HL-60/S4 (cell line): ENCODE measurements around the gene KLHL6.

ENCODE experiments used
- in situ Hi-C: fragments of 300-500 bp; cut with MboI; formaldehyde crosslinking; loops from 2 replicates; pipeline ENCODE4 v1.14.3; 2022; ENCODE audit warnings: low sequenced_read_pairs

The KLHL6 gene, protein sequence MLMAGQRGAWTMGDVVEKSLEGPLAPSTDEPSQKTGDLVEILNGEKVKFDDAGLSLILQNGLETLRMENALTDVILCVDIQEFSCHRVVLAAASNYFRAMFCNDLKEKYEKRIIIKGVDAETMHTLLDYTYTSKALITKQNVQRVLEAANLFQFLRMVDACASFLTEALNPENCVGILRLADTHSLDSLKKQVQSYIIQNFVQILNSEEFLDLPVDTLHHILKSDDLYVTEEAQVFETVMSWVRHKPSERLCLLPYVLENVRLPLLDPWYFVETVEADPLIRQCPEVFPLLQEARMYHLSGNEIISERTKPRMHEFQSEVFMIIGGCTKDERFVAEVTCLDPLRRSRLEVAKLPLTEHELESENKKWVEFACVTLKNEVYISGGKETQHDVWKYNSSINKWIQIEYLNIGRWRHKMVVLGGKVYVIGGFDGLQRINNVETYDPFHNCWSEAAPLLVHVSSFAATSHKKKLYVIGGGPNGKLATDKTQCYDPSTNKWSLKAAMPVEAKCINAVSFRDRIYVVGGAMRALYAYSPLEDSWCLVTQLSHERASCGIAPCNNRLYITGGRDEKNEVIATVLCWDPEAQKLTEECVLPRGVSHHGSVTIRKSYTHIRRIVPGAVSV

DNA sequence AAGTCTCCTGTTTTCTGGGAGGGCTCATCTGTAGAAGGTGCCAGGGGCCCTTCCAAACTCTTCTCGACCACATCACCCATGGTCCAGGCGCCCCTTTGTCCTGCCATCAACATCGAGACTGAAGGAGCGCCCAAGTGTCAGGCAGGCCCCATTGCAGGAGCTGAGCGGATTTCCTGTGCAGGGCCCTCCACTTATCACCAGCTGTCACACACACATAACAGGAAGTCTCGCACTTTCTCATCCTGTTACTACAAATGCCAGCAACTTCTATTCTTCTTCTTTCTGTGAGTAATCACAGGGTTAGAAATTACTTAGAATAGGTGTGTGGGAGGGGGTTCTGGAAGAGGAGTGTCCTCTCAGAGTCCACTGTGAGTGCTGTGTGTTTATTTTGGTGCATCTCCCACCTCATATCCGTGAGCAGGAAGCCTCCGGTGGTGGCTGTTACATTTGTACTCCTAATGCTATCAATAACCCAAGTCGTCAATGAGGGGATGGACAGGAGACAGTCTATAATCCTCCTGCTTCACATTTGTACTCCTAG is at the start of gene KLHL6:
Gene KLHL6 (minus strand): TSS at position 166 of the 541 bp plus-strand sequence. CDS start 53 bp downstream, at position 113.
- in situ Hi-C loops, result no loop called here

DNA sequence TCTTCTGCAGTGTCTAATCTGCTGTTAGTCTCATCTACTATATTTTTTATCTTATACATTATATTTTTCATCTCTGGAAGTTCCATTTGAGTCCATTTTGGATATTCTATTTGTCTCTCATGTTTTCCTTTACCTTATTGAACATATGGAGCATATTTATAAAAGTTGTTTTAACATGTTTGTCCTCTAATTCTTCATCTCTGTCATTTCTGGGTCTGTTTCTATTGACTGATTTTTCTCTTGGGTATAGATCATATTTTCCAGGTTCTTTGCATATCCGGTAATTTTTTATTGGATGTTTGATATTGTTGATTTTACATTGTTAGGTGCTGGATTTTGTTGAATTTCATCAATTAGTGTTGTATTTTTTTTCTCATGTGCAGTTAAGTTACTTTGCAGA is 42.5 kb upstream of the KLHL6 start:
- in situ Hi-C loops, result no loop called here

DNA sequence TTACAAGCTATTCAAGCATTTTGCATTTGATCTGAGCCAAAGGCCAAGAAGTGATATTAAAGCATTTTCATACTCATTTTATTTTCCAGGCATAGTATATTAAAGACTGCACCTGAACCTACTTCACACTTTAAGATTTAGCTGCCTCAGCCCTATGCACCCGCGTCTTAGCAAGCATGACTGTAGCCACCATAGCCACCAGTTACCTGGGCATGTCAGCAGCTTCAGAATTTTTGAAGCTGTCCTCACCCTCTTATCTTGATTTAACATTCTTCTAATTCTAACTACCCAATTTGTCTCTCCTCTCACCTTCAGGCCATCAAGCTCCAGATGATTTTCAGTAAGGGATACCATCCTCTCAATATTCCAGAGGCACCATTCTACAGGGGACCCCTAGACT is 39.1 kb upstream of the KLHL6 start:
- in situ Hi-C loops, result no loop called here

DNA sequence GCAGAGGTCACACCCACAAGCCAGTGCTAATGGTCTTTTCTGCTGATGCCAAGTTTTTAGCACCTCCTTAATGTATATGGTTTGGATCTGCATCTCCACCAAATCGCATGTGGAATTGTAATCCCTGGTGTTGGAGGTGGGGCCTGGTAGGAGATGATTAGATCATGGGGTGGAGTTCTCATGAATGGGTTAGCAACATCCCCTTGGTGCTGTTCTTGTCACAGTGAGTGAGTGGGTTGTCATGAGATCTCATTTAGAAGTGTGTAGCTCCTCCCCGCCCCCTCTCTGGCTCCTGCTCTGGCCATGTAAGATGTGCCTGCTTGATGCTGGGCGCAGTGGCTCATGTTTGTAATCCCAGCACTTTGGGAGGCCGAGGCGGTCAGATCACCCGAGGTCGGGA is 37.3 kb upstream of the KLHL6 start:
- in situ Hi-C loops, result no loop called here

DNA sequence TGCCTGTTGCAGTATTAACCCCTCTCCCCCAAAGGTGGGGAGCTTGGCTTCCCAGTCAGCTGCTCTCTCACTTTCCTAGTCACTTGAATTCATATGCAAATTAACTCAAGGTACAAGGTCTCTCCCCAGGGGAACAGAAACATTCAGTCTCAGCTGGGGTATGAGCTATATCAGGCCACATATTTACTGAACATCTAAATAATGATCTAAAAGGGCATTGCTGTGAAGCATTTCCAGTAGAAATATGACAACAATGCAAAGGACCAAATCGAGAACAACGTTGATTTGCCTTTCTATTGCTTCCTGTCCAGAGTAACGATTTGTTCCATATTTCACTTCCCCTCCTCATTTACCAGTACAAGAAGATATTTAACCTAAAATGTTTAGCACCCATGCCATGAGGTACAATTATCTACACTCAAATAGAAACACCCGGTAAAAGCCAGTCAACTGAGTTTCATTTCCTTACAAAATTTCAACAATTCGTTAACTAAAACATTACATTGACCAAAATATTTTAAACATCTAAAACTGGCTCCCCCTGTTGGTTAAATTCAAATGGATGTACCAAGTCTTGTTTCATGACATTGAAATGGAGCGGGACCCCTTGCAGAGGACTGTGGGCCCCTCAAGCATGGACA is 36.5 kb upstream of the KLHL6 start:
- in situ Hi-C loops, result no loop called here

DNA sequence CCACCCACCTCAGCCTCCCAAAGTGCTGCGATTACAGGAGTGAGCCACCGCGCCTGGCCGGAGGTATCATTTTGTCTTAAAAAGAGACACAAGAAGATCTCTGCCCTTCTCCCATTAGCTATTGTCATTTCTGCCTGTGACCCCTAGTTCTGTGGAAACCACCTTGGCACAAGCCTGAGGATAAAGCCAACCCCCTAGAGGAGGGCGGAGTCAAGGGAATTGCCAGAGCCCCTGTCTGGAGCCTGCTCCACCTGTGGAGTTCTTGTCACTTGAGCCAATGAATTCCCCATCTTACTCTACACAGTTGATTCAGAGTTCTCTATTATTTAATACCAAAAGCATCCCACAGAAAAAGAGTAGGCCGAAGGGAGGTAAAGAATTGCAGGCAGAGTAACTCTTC is 34.9 kb upstream of the KLHL6 start:
- in situ Hi-C loops, result no loop called here

DNA sequence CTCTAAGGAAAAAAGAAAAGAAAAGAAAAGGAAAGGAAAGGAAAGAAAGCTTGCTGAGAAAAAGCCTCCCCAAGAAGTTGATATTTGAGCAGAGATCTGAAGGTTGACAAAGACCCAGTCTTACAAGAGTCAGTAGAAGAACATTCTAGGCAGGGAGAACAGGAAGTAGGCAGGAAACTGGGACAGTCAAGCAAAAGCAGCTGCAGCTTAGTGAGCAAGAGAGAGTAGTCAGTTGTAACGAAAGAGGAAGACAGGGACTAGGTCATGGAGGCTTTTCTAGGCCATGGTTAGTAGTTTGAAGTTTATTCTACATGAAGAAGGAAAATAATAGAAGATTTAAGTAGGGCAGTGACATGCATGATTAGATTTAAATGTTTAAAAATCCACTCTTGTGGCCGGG is 31.8 kb upstream of the KLHL6 start:
- in situ Hi-C loops, result no loop called here

DNA sequence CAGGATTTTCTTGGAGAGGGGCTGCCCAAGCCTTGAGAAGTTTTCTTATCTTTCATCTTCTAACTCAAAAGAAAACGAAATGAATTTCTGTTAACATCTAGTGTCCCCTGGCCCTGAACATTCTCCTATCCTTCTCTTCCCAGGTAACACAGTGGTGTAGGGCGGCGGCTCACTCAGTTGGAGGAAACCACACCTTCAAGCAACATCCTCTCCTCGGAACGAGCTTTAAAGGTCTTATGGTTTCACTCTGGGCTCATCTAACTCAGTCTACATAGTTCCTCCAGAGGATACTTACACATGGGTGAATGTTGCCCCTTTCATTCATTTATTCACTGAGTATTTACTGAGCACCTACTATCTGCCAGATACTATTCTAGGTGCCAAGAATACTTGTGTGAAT is 31.0 kb upstream of the KLHL6 start:
- in situ Hi-C loops, result no loop called here

DNA sequence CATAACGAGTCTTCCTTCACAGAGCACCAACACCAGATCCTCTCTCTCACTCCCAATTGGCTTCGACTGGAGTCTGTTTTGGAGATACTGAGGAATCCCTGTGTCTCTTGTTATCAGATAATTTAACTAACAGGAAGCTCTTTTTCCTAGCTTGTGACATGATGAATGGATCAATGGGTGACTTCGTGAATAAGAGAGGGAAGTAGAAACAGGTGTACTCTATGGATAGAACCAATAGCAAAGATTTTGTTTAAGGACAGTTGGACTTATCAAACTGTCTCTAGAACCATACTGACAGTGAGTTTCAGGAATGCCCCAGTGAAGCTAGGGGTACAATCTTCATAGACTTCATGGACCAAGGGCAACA is 29.4 kb upstream of the KLHL6 start:
- in situ Hi-C loops, result no loop called here

DNA sequence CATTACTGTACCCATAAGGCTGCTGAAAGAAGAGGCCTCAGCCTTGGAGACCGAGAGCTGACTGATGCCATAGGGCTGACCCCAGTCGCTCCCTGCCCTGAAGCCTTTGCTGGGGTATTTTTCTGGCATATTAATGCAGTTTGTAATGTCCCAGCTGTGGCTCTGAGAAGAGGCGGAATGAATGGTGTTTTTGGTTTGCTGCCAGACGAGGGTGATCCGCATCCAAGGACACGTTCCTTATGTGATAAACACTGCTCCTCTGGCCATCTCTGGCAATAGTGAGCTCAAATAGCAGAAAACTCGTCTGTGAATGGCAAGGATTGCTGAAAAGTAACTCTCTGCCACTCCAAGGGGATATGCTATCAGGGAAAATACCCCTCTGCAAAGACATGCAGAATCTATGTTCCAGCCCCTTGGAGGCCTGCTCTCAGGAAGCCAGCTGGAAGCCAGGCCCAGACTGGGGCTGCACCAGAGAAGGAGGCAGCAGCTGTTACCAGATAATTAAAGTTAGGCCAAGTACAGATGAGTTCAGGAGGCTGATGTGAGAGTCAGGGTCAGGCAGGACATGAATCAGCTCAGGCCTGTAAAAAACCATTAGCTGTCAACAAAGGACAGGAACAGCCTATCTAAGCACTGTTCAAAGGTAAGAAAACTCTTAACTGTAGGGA is 28.9 kb upstream of the KLHL6 start:
- in situ Hi-C loops, result no loop called here

DNA sequence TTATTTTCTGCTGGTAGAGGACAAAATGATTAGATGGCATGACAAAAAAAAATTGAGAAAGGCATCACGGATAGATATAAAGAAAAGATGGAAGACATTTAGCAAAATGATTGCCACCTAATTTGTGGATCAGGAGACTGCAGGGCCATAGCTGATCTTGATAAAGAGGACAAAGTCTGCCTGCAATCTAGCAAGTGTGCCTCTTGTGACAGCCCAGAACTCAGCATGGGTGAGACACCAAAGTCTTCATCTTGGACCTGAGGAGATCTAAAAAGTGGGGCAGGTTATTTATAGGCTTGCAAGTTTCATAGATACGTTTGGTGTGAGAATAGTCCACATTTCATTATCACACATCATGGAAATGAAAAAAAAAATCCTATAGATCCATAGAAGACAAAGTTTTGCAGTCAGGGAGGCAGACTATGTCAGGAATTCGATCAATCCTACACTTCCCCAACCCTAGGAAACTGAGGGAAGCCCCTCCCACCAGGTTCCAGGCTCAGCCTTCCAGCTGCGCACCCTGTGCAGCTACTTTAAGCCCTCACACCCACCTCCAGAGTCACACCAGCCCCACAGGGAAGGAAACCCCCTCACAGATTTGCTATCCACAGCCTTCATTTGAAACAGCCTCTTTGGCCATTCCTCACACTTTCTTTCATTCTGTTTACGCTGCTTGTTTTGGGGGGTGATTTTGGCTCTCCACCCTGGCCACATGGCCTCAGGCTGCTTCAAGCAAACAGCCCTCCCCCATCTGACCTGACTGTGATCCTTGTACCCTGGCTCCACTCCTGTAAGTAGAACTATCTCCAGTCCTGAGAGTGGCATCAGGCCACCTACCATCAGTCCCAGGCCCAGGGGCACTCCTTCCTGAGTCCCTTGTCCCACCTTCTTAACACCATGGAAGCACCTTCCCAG is 28.1 kb upstream of the KLHL6 start:
- in situ Hi-C loops, result no loop called here

DNA sequence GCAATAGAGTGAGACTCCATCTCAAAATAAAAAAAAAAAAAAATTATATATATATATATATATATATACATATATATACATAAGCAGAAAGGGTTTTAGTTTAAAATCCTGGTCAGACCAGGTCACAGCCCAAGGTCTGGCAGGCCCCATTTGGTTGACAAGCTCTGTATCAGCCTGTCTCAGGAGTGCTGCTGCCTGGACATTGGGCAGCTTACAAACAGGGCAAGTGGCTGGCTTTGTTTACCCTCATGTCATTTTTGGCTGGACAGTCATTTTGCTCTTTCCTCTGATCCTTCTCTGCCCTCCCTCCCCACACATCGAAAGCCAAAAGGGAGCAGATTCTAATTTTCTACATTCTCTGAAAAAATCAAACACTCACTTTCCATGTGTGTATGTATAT is 26.7 kb upstream of the KLHL6 start:
- in situ Hi-C loops, result no loop called here

DNA sequence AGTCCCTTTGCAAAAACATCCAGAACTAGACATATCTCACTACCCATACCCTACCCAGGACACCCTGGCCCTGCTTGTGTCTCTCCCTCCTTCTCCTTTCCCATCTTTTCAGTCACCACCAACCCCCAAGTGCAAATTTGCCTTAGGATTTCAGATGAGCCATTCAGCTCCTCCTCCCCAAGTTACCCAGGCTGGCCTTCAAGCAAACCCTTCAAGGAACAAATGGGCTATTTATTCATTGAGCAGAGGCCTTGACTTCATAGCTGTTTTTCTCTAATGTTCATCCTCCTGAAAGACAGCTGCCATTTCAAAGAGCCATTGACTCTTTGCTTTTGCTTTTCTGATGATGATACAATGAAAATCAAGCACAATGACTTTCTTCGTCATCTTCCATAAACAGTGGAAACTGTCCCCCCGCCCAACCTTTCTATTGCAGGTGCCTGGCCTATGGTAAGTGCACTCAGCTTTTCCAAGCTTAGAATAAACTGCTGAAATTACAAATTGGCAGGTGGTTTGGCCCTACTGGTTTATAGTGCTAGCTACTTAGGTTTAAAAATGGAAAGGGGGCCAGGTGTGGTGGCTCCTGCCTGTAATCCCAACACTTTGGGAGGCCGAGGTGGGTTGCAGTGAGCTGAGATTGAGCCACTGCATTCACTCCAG is 26.1 kb upstream of the KLHL6 start:
- in situ Hi-C loops, result no loop called here

DNA sequence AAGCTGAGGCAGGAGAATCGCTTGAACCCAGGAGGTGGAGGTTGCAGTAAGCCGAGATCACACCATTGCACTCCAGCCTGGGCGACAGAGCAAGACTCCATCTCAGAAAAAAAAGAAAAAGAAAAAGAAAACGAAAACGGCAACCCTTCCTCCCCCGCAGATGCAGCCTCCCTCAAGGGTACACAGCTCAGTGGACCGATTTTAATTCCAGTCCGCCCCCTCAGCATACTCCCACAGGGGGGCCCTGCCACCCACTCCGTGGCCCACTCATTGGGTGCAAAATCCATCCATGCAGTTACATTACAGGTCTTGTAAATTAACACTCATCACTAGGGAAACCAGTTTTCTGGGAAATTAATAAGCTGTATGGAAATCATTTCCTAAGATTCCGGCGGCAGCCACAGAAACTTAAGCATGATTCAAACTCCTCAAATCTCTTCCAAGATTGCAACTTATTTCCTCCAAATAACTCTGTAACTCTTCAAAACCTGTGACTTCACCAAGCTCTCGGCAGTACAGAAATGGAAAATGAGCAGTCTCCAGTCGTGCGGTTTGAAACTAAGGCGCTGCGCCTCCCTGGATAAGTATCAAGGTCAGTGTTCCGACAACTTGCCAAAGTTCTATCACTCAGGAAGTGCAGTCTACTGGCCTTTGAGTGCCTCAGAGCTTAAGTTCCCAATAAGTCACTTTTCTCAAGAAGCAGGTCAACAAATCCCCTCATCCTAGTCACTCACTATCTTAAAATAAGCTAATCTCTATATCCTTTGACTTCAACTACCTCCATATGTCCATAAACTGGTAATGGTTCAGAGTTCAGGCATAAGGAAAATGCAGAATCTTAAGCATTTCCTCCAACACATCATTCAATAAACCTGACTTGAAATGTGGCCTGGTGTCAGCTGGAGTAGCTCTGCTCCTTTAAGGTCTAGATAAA is 24.7 kb upstream of the KLHL6 start:
- in situ Hi-C loops, result no loop called here

DNA sequence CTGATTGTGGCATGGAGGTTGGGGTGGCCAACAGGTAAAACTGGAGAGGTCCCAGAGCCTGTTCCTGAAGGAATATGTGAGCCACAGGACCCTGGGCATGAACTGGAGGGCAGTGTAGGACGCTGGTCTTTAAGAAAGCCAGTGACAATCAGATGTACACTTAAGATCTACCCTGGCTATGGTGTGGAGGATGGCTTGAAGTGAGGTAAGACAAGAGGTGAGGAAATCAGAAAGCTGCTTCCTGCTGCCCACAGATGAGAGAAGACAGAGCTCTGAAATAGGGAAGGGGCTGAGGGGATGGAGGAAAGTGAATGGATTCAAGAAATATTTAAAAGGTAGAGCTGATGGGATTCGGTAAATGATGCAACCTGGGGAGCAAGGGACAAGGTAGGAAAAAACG is 22.7 kb upstream of the KLHL6 start:
- in situ Hi-C loops, result no loop called here

DNA sequence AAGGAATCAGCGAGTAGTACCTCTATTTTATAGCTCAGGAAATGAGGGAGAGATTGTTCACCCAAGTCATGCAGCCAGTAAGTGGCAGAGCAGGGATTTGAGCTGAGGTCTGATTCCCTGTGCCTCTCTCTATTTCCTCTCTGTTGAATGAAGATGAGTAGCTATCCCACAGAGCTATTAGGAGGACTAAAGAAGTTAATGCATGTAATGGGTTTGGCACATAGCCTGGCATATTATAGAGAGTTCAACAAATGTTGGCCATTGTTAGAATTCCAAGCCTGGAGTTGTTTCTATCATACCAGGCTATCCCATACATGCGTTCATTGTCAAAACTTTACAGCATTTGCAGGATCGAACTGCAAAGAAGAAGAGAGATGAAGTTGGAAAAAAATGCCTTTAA is 21.8 kb upstream of the KLHL6 start:
- in situ Hi-C loops, result no loop called here

DNA sequence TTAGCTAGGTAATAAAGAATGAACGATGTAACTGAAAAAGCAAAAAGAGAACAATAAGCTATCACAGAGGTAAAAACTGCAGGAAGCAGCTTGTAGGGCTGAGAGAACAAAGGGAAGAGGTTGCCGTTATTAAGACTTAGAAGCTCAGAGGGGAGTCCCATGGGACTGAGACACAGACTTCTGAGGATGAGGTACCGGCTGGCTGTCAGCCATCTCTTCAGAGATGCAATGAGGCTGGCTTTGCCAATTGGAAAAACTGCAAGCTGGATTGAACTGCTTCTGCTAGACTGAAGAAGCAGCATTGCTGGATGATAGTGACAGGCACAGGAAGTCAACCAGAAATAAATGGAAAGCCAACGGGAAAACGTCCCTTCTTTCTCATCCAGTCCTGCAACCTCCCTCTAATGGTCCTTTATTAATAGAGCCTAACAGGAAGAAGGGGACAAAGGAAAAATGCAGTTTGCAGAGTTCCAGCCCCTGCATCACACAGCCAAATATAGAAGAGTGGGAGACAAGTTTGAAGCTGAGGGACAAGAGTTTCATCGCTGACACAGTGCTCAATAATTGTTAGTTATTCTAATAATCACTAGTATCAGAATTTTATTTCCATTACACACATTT is 21.1 kb upstream of the KLHL6 start:
- in situ Hi-C loops, result no loop called here

DNA sequence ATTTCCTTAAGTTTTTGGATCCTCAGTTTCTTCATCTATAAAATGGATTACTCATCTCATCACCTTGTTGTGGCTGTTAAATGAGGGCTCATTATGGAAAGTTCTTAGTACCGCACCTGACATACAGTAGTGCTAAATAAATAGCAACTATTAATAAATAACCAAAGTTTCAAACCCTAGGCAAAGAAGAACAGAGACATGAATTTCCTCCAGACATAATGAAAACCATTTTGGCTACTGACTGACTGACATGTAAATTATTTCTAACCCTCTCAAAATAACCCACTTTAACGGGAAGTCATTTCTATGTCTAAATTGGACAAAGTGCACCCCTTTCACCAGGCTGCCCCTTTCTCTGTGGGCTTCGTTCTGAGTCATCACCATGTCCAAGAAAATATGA is 17.4 kb upstream of the KLHL6 start:
- in situ Hi-C loops, result no loop called here
